HG02759 (cell line): ENCODE results near the gene PHPT1.

Experiments used
- ATAC-seq: cut with Tn5 transposase; IDR thresholded peaks from one replicate; pipeline ENCODE4 v1.9.1; 2021; ENCODE audit warnings: mild to moderate bottlenecking, moderate library complexity; ENCODE audit not compliant: unreplicated experiment

PHPT1 gene

GRCh38 chr9:136847826-136848392, 1.3 kb upstream of the PHPT1 start:
- no peak for ATAC-seq

- ATAC-seq: no peak
Measured at GRCh38 chr9:136848393-136849037, 694 bp upstream of the PHPT1 start.

- ATAC-seq: no peak
Measured at GRCh38 chr9:136849960-136850865, 1.0 kb downstream of the PHPT1 start.

- ATAC-seq: no peak
Measured at GRCh38 chr9:136850866-136851775, 1.9 kb downstream of the PHPT1 start.

GRCh38 chr9:136851941-136852663, 2.9 kb downstream of the PHPT1 start, which contains the start of gene MAMDC4:
MAMDC4 (plus strand) TSS chr9:136852346; CDS start chr9:136852417, 71 bp downstream.
- no peak for ATAC-seq

- no peak for ATAC-seq
Measured at GRCh38 chr9:136852664-136853595, 3.7 kb downstream of the PHPT1 start.

- ATAC-seq: no peak
Measured at GRCh38 chr9:136853596-136854112, 4.4 kb downstream of the PHPT1 start.

- no peak for ATAC-seq
Measured at GRCh38 chr9:136854113-136854841, 5.1 kb downstream of the PHPT1 start.

- ATAC-seq: no peak
Measured at GRCh38 chr9:136854842-136855460, 5.7 kb downstream of the PHPT1 start.

GRCh38 chr9:136855461-136856078, 6.4 kb downstream of the PHPT1 start:
- no peak for ATAC-seq

GRCh38 chr9:136856079-136856476, 6.9 kb downstream of the PHPT1 start:
- no peak for ATAC-seq

- ATAC-seq: no peak
Measured at GRCh38 chr9:136856541-136857141, 7.4 kb downstream of the PHPT1 start.

- no peak for ATAC-seq
Measured at GRCh38 chr9:136857166-136857565, 8.0 kb downstream of the PHPT1 start.

- ATAC-seq: no peak
Measured at GRCh38 chr9:136857581-136858412, 8.6 kb downstream of the PHPT1 start.

GRCh38 chr9:136858452-136858843, 9.2 kb downstream of the PHPT1 start:
- ATAC-seq: no peak
